Esophagus muscularis mucosa (tissue), 4 donors: Measurements from ENCODE around the gene C6orf89. TPM values are rescaled to one million over a fixed set of nuclear protein-coding genes. Genes with fewer than 3 reads are reported as not detected.

Source experiments
- DNase-seq: peaks from one replicate; pipeline ENCODE4 v3.0.0-alpha.2; 2017; ENCODE audit errors: extremely low spot score
- H3K27ac ChIP-seq, 4 donors: fragments of 200-600 bp; sonication (generic); replicated peaks in 1 of 4; 1 replicate in 3 of 4; 2 replicates in 1 of 4; pipeline ENCODE4 v1.5.1; 2016 to 2019; ENCODE audit warnings: mild to moderate bottlenecking in 1 of 4
- H3K27me3 ChIP-seq, 4 donors: fragments of 200-600 bp; sonication (generic); one replicate each; pipeline versions ENCODE4 v1.5.1 to v1.6.0; 2016 to 2019
- H3K36me3 ChIP-seq, 4 donors: fragments of 200-600 bp; sonication (generic); one replicate each; pipeline ENCODE4 v1.5.1; 2016 to 2019
- H3K4me1 ChIP-seq, 4 donors: fragments of 200-600 bp; sonication (generic); one replicate each; pipeline ENCODE4 v1.5.1; 2016 to 2019
- H3K4me3 ChIP-seq, 4 donors: fragments of 200-600 bp; sonication (generic); 1 replicate in 2 of 4; 2 replicates in 2 of 4; pipeline ENCODE4 v1.5.1; 2016 to 2019; ENCODE audit warnings: mild to moderate bottlenecking in 4 of 4, moderate library complexity in 1 of 4
- H3K9me3 ChIP-seq, 4 donors: fragments of 200-600 bp; sonication (generic); 1 replicate in 3 of 4; 2 replicates in 1 of 4; pipeline ENCODE4 v1.5.1; 2016 to 2019
- EP300 ChIP-seq: sonication (generic); formaldehyde crosslinking; IDR thresholded peaks from one replicate; pipeline ENCODE4 v1.6.1; 2017; ENCODE audit warnings: antibody characterized with exemption
- POLR2A ChIP-seq: fragments of 450-650 bp; IDR thresholded peaks from one replicate; pipeline ENCODE4 v1.6.1; 2017; ENCODE audit warnings: antibody characterized with exemption, moderate library complexity, mild to moderate bottlenecking, low read depth
- POLR2AphosphoS5 ChIP-seq, 2 donors: sonication (generic); formaldehyde crosslinking; IDR thresholded peaks; one replicate each; pipeline ENCODE4 v1.6.1; 2017; ENCODE audit warnings: antibody characterized with exemption in 2 of 2
- WGBS: methylation state at CpG from one replicate; pipeline ENCODE4 v1.1.5; 2018; 5-methylcytosine and 5-hydroxymethylcytosine counted together
- intact Hi-C: fragments of 100-400 bp; cut with DNase I; formaldehyde crosslinking; loops from one replicate; pipeline ENCODE4 v1.15.1; 2023
- total RNA-seq, 4 donors: library from RNA; depleted of rRNA; stranded (reverse); fragments of >200 nt; gene quantifications; one replicate each; pipeline versions ENCODE4 v1.1.0 to v1.2.1, GENCODE V29; 2016
- TF ChIP-seq, protein P1 (sequence below), 3 experiments: fragments of 200-600 bp in 2 of 3; fragments of 450-650 bp in 1 of 3; sonication (generic) in 2 of 3; IDR thresholded peaks; one replicate each; pipeline ENCODE4 v1.5.1; 2017 to 2019; ENCODE audit warnings: antibody characterized with exemption in 3 of 3, mild to moderate bottlenecking in 2 of 3, moderate library complexity in 1 of 3

The C6orf89 gene
- total RNA-seq, 4 donors from 2014 or later: 56.5 to 66.2 (median 59.0) TPM

DNA sequence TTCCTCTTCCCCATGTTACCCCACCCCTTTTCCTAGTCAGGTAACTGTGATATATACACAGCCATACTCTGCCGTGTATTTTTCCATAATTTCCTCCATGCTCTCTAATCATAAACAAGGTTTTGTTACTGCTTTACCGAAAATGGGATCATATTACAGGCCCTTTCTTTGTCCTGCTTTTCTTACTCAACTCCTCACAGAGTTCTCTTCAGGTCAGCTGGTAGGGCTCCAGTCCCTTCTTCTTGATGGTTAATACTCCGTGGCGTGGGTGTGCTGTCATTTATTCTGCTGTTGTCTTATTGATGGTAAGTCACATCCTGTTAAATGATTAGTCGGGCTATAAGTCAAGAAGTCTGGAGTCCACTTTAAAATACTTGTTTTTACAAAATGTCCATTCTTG is 43.9 kb downstream of the C6orf89 start:
- peak overlapping the region in 2 of 4 donors; percentile 42 to 64 for H3K27ac ChIP-seq
- no peak overlapping the region for H3K4me3 ChIP-seq
- WGBS: 38% methylated on average over 5 of the region's 5 CpGs
- H3K4me1 ChIP-seq: peaks cover 18 to 43% (median 37%) of the 10 kb centered on the region in 4 donors
- peaks cover 3 to 15% (median 13%) of the 10 kb centered on the region in 4 donors for H3K36me3 ChIP-seq
- no peaks in the 10 kb centered on the region for H3K27me3 ChIP-seq
- no peak for TF ChIP-seq POLR2AphosphoS5 (IDR thresholded peaks at IDR 0.05)
- TF ChIP-seq, protein P1, sequence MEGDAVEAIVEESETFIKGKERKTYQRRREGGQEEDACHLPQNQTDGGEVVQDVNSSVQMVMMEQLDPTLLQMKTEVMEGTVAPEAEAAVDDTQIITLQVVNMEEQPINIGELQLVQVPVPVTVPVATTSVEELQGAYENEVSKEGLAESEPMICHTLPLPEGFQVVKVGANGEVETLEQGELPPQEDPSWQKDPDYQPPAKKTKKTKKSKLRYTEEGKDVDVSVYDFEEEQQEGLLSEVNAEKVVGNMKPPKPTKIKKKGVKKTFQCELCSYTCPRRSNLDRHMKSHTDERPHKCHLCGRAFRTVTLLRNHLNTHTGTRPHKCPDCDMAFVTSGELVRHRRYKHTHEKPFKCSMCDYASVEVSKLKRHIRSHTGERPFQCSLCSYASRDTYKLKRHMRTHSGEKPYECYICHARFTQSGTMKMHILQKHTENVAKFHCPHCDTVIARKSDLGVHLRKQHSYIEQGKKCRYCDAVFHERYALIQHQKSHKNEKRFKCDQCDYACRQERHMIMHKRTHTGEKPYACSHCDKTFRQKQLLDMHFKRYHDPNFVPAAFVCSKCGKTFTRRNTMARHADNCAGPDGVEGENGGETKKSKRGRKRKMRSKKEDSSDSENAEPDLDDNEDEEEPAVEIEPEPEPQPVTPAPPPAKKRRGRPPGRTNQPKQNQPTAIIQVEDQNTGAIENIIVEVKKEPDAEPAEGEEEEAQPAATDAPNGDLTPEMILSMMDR (IDR thresholded peaks at IDR 0.05): no peak
- TF ChIP-seq EP300: no peak
- no peak for TF ChIP-seq POLR2A
- no peaks in the 10 kb centered on the region for H3K9me3 ChIP-seq
- intact Hi-C loops: no loop called here
- no peak for DNase-seq

DNA sequence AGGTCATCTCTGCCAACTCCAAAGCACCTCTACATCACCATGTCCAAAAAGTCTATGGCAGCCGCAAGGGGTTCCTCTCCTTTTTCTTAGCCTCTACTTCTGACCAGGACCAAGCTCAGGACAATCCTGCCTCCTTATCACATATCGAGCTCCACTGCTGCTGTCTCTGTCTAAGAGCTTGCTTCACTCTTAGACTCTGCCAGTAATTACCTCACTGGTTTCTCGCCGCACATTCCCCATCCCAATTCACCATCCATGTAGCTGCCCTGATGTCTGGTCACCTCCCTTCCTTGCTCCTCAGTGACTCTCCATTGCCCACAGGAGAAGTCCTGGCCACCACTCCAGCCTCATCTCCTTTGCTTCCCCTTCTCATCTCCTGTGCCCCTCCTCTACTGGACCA is 44.7 kb downstream of the C6orf89 start:
- WGBS: 85% methylated on average over 4 of the region's 4 CpGs
- no peak overlapping the region for H3K4me3 ChIP-seq
- peaks cover 0 to 6% (median 5%) of the 10 kb centered on the region in 4 donors for H3K36me3 ChIP-seq
- peak overlapping the region in 1 of 4 donors; percentile 64 for H3K27ac ChIP-seq
- H3K4me1 ChIP-seq: peaks cover 18 to 43% (median 37%) of the 10 kb centered on the region in 4 donors
- no peaks in the 10 kb centered on the region for H3K27me3 ChIP-seq
- no peaks in the 10 kb centered on the region for H3K9me3 ChIP-seq
- no peak for DNase-seq
- TF ChIP-seq, protein P1 (IDR thresholded peaks at IDR 0.05): no peak
- TF ChIP-seq POLR2AphosphoS5 (IDR thresholded peaks at IDR 0.05): no peak
- TF ChIP-seq POLR2A: no peak
- no peak for TF ChIP-seq EP300
- intact Hi-C loops: no loop called here

DNA sequence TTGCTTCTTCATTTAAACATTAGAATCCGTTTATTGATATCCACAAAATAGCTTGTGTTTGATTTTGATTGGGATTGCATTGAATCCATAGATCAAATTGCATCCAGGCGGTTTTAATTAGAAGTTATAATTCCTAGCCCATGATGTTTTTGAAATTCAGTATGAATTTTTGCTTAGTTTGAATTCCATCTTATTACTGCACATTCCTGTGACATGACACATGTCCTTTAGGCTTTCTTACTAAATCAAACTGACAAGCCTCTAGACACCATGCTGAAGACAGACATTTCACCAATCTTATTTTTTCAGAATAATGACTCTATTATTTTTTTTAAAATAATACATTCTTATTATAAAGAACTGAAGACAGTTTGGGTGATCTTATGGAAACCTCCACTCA is 47.4 kb downstream of the C6orf89 start:
- 87% methylated on average over 2 of the region's 2 CpGs for WGBS
- no peak overlapping the region for H3K27ac ChIP-seq
- no peaks in the 10 kb centered on the region for H3K9me3 ChIP-seq
- H3K4me3 ChIP-seq: no peak overlapping the region
- H3K4me1 ChIP-seq: peaks cover 6 to 27% (median 21%) of the 10 kb centered on the region in 4 donors
- TF ChIP-seq EP300: no peak
- TF ChIP-seq, protein P1 (IDR thresholded peaks at IDR 0.05): no peak
- no peak for TF ChIP-seq POLR2A
- no peak for TF ChIP-seq POLR2AphosphoS5 (IDR thresholded peaks at IDR 0.05)
- intact Hi-C loops: no loop called here
- no peak for DNase-seq
- H3K27me3 ChIP-seq: no peaks in the 10 kb centered on the region
- H3K36me3 ChIP-seq: no peaks in the 10 kb centered on the region

DNA sequence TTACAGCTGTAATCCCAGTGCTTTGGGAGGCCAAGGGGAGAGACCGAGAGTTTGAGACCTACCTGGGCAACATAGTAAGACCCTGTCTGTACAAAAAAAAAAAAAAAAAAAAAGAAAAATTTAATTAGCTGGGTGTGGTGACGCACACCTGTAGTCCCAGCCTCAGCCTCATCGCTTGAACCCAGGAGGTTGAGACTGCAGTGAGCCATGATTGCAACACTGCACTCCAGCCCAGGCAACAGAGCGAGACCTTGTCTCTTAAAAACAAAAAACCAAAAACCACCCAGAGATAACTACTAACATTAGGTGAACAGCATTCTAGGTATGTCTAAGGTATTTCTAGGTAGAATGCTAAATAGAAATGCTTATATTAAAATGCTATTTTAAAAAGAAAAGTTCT is 47.8 kb downstream of the C6orf89 start:
- TF ChIP-seq, protein P1 (IDR thresholded peaks at IDR 0.05): no peak
- TF ChIP-seq POLR2A (no peak), EP300 (no peak), POLR2AphosphoS5 (IDR thresholded peaks at IDR 0.05) (no peak)
- intact Hi-C loops: no loop called here
- Histone ChIP-seq H3K4me3 (no peak overlapping the region), H3K27me3 (no peaks in the 10 kb centered on the region), H3K4me1 (peaks cover 2 to 23% (median 17%) of the 10 kb centered on the region in 4 donors), H3K9me3 (no peaks in the 10 kb centered on the region), H3K36me3 (no peaks in the 10 kb centered on the region), H3K27ac (no peak overlapping the region)
- 99% methylated on average over 4 of the region's 4 CpGs for WGBS
- no peak for DNase-seq

DNA sequence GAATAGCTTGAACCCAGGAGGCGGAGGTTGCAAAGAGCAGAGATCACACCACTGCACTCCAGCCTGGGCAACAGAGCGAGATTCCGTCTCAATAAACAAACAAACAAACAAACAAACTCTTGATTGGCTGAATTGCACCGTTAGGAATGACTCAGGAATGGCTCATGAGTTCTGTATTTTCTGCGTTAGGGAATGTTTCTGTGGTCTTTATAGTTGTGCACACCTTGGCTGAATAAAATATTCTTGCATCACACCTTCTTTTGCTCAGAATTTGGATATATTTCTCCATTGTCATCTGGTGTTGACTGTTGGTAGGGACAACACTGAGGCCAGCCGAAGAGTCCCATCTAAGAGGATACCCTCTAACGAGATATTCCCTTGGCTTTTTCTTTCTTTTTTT is 49.1 kb downstream of the C6orf89 start:
- intact Hi-C loops: no loop called here
- no peaks in the 10 kb centered on the region for H3K36me3 ChIP-seq
- no peaks in the 10 kb centered on the region for H3K27me3 ChIP-seq
- H3K27ac ChIP-seq: no peak overlapping the region
- DNase-seq: no peak
- TF ChIP-seq, protein P1 (IDR thresholded peaks at IDR 0.05): no peak
- TF ChIP-seq POLR2A (no peak), EP300 (no peak), POLR2AphosphoS5 (IDR thresholded peaks at IDR 0.05) (no peak)
- peaks cover 0 to 9% (median 4%) of the 10 kb centered on the region in 4 donors for H3K4me1 ChIP-seq
- H3K9me3 ChIP-seq: no peaks in the 10 kb centered on the region
- no peak overlapping the region for H3K4me3 ChIP-seq
- WGBS: 90% methylated on average over 7 of the region's 7 CpGs
